Common myeloid progenitor, CD34-positive (primary cell): ENCODE results near the gene RPUSD2.
"Not testable (repeated sequence)": the region's sequence is repeated elsewhere in the genome, so short reads cannot be mapped to it uniquely, and the experiment has no call there.

Experiments used
- CTCF ChIA-PET: fragments of 350-600 bp; sonication (Branson Sonifier 250); formaldehyde crosslinking; loops from one replicate; lab custom pipeline; 2021; ENCODE audit warnings: antibody characterized with exemption; lab: Charles Lee
- POLR2A ChIA-PET: fragments of 350-600 bp; sonication (Branson Sonifier 250); formaldehyde crosslinking; loops from one replicate; lab custom pipeline; 2021; ENCODE audit warnings: antibody characterized with exemption; lab: Charles Lee
- DNase-seq, 3 donors: peaks; one replicate each; pipeline versions ENCODE4 v3.0.0 to v3.0.0-alpha.2; 2013
- H3K27ac ChIP-seq, 2 experiments: 1 replicate in 1 of 2; 2 replicates in 1 of 2; pipeline ENCODE4 v1.7.0; 2013; ENCODE audit warnings: inconsistent platforms in 2 of 2, low read length in 2 of 2, mild to moderate bottlenecking in 2 of 2, low read depth in 1 of 2, moderate library complexity in 1 of 2; ENCODE audit not compliant: severe bottlenecking in 2 of 2, insufficient read depth in 1 of 2, poor library complexity in 1 of 2
- H3K27me3 ChIP-seq, 5 experiments: replicated peaks in 2 of 5; 1 replicate in 3 of 5; 2 replicates in 2 of 5; pipeline versions ENCODE4 v1.6.1 to v1.7.0; 2013; ENCODE audit warnings: low read length in 4 of 5, mild to moderate bottlenecking in 2 of 5, moderate library complexity in 2 of 5, inconsistent platforms in 1 of 5; ENCODE audit not compliant: insufficient read depth in 5 of 5, control insufficient read depth in 4 of 5
- H3K36me3 ChIP-seq, 4 experiments: 1 replicate in 2 of 4; 2 replicates in 2 of 4; pipeline versions ENCODE4 v1.6.1 to v1.7.0; 2013; ENCODE audit warnings: low read length in 3 of 4, control low read depth in 1 of 4, mild to moderate bottlenecking in 1 of 4; ENCODE audit not compliant: control insufficient read depth in 4 of 4, insufficient read depth in 4 of 4
- H3K4me1 ChIP-seq, 4 experiments: 1 replicate in 3 of 4; 2 replicates in 1 of 4; pipeline versions ENCODE4 v1.6.1 to v1.7.1; 2013; ENCODE audit warnings: low read length in 3 of 4, mild to moderate bottlenecking in 3 of 4, control low read depth in 1 of 4, inconsistent platforms in 1 of 4, moderate library complexity in 1 of 4; ENCODE audit not compliant: control insufficient read depth in 4 of 4, insufficient read depth in 4 of 4; ENCODE audit errors: control extremely low read depth in 1 of 4
- H3K4me3 ChIP-seq, 7 experiments: 1 replicate in 4 of 7; 2 replicates in 3 of 7; pipeline versions ENCODE4 v1.5.1 to v1.7.0; 2013; ENCODE audit warnings: mild to moderate bottlenecking in 7 of 7, low read length in 6 of 7, moderate library complexity in 6 of 7, inconsistent platforms in 2 of 7, low read depth in 2 of 7, control low read depth in 1 of 7; ENCODE audit not compliant: insufficient read depth in 4 of 7, control insufficient read depth in 1 of 7; ENCODE audit errors: extremely low read depth in 1 of 7
- H3K9me3 ChIP-seq, 5 experiments: 1 replicate in 4 of 5; 2 replicates in 1 of 5; pipeline versions ENCODE4 v1.6.1 to v1.7.1; 2013; ENCODE audit warnings: low read length in 4 of 5, mild to moderate bottlenecking in 2 of 5, inconsistent platforms in 1 of 5, low read depth in 1 of 5, moderate library complexity in 1 of 5; ENCODE audit not compliant: control insufficient read depth in 4 of 5, insufficient read depth in 2 of 5; ENCODE audit errors: control extremely low read depth in 1 of 5
- WGBS: methylation state at CpG from one replicate; pipeline ENCODE4 v1.1.5; 2013; ENCODE audit not compliant: insufficient coverage; 5-methylcytosine and 5-hydroxymethylcytosine counted together

The RPUSD2 gene

DNA sequence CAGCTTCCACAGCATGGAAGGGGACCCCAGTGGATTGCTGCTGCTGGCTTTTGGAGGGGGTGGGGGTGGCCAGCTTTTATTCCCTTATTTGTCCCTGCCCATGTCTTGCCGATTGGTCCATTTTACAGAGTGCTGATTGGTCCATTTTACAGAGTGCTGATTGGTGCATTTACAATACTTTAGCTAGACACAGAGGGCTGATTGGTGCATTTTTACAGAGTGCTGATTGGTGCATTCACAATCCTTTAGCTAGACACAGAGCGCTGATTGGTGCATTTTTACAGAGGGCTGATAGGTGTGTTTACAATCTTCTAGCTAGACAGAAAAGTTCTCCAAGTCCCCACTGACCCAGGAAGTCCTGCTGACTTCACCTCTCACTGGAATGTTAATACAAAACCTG is 12.7 kb downstream of the RPUSD2 start:
- H3K4me3 ChIP-seq, DNase-seq, H3K4me1 ChIP-seq, H3K36me3 ChIP-seq, POLR2A ChIA-PET, H3K27ac ChIP-seq, H3K27me3 ChIP-seq, CTCF ChIA-PET, H3K9me3 ChIP-seq: not testable (repeated sequence)
- 67% methylated on average over 1 of the region's 2 CpGs for whole genome bisulfite sequencing

DNA sequence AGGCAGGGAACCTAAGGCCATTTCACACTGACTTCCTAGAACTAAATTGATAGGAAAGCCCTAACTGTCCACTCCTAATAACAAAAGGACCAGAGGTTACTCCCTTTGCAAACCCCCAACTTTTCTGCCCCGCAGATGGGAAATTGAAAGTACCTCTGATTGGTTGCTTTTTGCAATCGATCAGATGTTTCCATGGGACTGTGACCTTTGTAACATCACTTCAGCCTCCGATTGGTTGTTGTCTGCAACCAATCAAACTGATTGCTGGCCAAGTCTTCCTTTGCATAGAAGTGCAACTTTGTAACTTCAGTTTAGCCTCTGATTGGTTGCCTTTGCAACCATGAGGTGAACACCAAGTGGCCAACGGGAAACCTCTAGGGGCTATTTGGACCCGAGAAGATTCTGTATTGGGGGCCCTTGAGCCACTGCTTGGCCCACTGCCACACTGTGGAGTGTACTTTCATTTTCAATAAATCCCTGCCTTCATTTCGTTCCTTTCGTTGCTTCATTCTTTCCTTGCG is 13.7 kb downstream of the RPUSD2 start:
- ChIA-PET POLR2A (no interaction called here), CTCF (no interaction called here)
- Histone ChIP-seq H3K9me3 (peaks cover 0 to 3% (median 0%) of the 10 kb centered on the region in 5 experiments), H3K4me3 (peak overlapping the region in 2 of 7 experiments; percentile 15 to 54), H3K36me3 (no peaks in the 10 kb centered on the region), H3K27ac (no peak overlapping the region), H3K27me3 (no peaks in the 10 kb centered on the region), H3K4me1 (no peaks in the 10 kb centered on the region)
- WGBS = 96% methylated on average over 4 of the region's 8 CpGs
- peak in 1 of 3 donors; percentile 45 for DNase-seq

DNA sequence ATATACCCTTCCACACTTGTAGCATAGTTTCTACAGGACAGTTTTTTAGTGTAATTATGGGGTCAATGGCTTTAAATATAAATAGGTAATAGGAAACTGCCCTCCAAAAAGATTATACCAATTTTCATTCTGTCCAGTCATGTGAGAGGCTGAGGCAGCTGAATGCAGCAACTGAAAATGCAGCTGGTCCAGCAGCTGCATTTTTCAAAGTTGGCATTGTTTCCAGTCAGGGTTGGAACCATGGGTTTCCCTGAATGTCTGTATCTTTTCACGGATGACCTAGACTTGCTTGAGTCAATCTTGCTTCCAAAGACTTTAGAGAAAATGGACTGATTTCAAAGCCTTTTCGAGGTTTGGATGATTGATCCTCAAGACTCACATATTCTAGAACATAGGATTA is 15.1 kb downstream of the RPUSD2 start:
- no peak overlapping the region for H3K27ac ChIP-seq
- H3K4me3 ChIP-seq = no peak overlapping the region
- H3K9me3 ChIP-seq = peaks cover 0 to 3% (median 0%) of the 10 kb centered on the region in 5 experiments
- WGBS = 50% methylated on average over 2 of the region's 2 CpGs
- POLR2A ChIA-PET = no interaction called here
- no peaks in the 10 kb centered on the region for H3K4me1 ChIP-seq
- CTCF ChIA-PET = interaction anchor here (1.3 to 1.9 kb wide), 2 partner anchors 15 to 19 kb away, joined by 3 to 4 read pairs; partner anchors contain the start of gene RPUSD2
- no peak for DNase-seq
- H3K36me3 ChIP-seq = no peaks in the 10 kb centered on the region
- H3K27me3 ChIP-seq = no peaks in the 10 kb centered on the region

DNA sequence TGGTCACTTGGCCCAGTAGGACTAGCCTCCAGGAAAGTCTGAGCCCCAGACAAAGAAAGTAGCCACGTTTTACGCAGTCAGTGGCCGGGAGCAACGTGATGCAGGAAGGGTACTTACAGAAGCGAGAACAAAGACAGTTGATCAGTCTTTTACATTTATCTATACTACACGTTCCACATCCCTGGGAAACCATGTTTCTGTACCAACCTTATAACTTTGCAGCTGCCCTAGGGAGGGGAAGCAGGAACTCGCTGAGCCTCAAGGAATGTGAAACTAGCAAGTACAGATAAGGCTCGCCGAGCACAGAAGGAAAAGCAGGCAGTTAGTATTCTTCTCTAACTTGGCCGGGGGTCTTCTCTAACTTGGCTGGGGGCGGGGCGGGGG is 21.6 kb downstream of the RPUSD2 start:
- Histone ChIP-seq H3K36me3 (no peaks in the 10 kb centered on the region), H3K4me3 (peak overlapping the region in 1 of 7 experiments; percentile 64), H3K9me3 (no peaks in the 10 kb centered on the region), H3K27me3 (no peaks in the 10 kb centered on the region), H3K4me1 (peaks cover 2 to 11% (median 10%) of the 10 kb centered on the region in 4 experiments), H3K27ac (no peak overlapping the region)
- no peak for DNase-seq
- WGBS = 80% methylated on average over 2 of the region's 12 CpGs
- CTCF ChIA-PET = interaction anchor here (0.7 to 1.6 kb wide), 3 partner anchors 8 to 316 kb away, joined by 3 to 4 read pairs (median 3); no protein-coding TSS in a partner anchor
- POLR2A ChIA-PET = no interaction called here

DNA sequence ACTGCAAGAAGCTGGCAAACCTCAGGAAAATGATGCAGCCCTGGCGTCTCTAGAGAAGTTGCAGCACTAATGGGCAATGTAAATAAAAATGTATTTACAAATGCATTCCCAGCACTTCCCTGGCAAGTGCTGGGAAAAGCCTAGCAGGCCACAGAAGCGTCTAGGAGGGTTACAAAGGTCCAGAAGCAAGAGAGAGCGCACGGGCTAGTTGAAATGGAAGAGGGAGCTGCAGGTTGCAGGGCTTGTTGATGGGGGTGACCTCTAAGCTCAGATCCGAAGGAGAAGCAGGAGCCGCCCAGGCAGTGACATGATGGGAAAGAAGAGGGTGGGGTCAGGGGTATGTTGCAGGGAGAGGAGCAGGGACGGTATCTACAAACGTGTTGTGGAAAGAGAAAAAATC is 22.3 kb downstream of the RPUSD2 start:
- no peaks in the 10 kb centered on the region for H3K9me3 ChIP-seq
- H3K4me1 ChIP-seq = peaks cover 2 to 14% (median 11%) of the 10 kb centered on the region in 4 experiments
- H3K27me3 ChIP-seq = no peaks in the 10 kb centered on the region
- DNase-seq = no peak
- WGBS = 94% methylated on average over 7 of the region's 8 CpGs
- H3K36me3 ChIP-seq = no peaks in the 10 kb centered on the region
- POLR2A ChIA-PET = no interaction called here
- H3K27ac ChIP-seq = no peak overlapping the region
- CTCF ChIA-PET = interaction anchor here (0.8 to 1.6 kb wide), 3 partner anchors 73 to 301 kb away, joined by 3 to 6 read pairs (median 3); no protein-coding TSS in a partner anchor
- H3K4me3 ChIP-seq = no peak overlapping the region

DNA sequence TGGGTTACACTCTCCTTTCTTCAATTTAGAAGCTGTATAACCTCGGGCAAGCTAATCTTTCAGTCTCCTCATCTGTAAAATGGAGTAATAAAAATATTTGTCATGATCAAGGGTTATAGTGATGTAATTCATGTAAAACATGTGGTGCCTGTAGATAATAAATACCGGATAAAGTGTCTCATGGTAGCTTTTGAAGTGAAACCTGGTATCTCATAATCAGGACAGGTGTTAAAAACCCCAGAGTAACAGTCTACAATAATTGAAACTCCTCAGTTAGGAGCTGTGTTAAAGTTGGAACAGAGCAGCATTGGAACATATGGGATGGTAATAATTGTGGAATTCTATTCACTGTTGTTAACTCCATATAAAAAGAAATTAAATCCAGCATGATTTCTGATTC is 24.1 kb downstream of the RPUSD2 start:
- POLR2A ChIA-PET = no interaction called here
- WGBS = 90% methylated on average over 2 of the region's 2 CpGs
- Histone ChIP-seq H3K9me3 (no peaks in the 10 kb centered on the region), H3K4me1 (peaks cover 2 to 14% (median 11%) of the 10 kb centered on the region in 4 experiments), H3K4me3 (peak overlapping the region in 1 of 7 experiments; percentile 97), H3K27me3 (no peaks in the 10 kb centered on the region), H3K27ac (no peak overlapping the region), H3K36me3 (no peaks in the 10 kb centered on the region)
- peak in 1 of 3 donors; percentile 28 for DNase-seq
- CTCF ChIA-PET = interaction anchor here (1.5 to 1.6 kb wide), 2 partner anchors 110 to 189 kb away, joined by 3 to 4 read pairs; no protein-coding TSS in a partner anchor

DNA sequence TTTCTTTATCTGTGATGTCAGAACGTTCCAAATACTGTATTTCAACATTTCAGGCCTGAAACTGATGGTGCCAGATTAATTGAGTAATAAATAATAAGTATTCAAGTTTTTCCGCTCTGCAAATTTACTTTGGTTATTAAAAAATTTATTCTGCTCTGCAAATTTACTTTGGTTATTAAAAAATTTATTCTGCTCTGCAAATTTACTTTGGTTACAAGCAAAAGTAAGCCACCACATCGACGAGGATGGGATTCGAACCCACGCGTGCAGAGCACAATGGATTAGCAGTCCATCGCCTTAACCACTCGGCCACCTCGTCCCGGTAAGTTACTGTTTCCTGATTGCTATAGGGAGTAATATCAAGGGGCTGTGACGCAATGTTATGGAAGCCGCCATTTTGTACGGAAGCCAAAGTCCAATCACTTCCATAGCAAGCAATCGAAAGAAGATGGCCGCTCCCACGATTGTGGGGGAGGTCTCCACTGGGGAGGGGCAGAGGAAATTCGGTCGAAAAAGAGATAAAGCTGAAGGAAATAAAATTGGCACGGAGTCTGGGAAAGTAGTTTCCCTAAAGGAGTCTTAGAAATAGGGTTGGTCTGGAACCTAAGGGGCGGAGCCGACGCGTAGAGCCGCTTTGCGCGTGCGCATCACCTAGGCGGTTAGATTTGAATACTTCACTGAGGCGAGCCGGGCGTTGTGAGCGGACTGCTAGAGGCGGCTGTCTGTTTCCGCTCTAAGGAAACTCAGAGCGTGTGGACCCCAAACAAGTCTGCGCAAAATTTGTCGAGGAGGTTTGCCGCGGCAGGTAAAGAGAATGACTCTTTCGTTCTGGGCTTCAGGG is 24.7 kb downstream of the RPUSD2 start, which contains the start of gene KNL1:
Gene KNL1, plus strand, starts transcription at position 662 of the 841 bp plus-strand sequence. CDS start 8,683 bp downstream, outside the sequence.
- POLR2A ChIA-PET = no interaction called here
- CTCF ChIA-PET = interaction anchor here (1.5 kb wide), 1 partner anchor 109 kb away, joined by 4 read pairs; no protein-coding TSS in a partner anchor

More for the DNA sequence above, 24.7 kb downstream of the RPUSD2 start, which contains the start of gene KNL1:
- Histone ChIP-seq H3K4me3 (peak within 1 kb of the TSS; percentile 87 to 99 (median 97)), H3K4me1 (peaks cover 2 to 14% (median 11%) of the 10 kb centered on the region in 4 experiments), H3K27ac (peak within 1 kb of the TSS; percentile 95 to 98), H3K36me3 (no peaks in the 10 kb centered on the region), H3K27me3 (no peaks in the 10 kb centered on the region), H3K9me3 (no peaks in the 10 kb centered on the region)
- under 1% methylated on average over 34 of the region's 41 CpGs for WGBS
- peak; percentile 95 to 97 (median 96) for DNase-seq
